Glomerular visceral epithelial cell (primary cell): ENCODE measurements around the gene SMLR1.
"Not testable (repeated sequence)": the region's sequence is repeated elsewhere in the genome, so short reads cannot be mapped to it uniquely, and the experiment has no call there.

ENCODE experiments used
- DNase-seq: peaks from one replicate; pipeline ENCODE4 v3.0.0-alpha.2; 2016; ENCODE audit errors: extremely low spot score

The SMLR1 gene

GRCh38 chr6:130827247-130828149 is at the start of gene SMLR1:
Gene SMLR1, plus strand, starts transcription at chr6:130827406. Its CDS starts 8 bp downstream, at chr6:130827414.
- DNase-seq: no peak

- peak; percentile 3 for DNase-seq
Observed at GRCh38 chr6:130778946-130779657, 48.1 kb upstream of the SMLR1 start.

GRCh38 chr6:130779658-130780033 is 47.6 kb upstream of the SMLR1 start:
- DNase-seq: no peak

GRCh38 chr6:130780122-130780521 is 47.1 kb upstream of the SMLR1 start:
- DNase-seq: no peak

- no peak for DNase-seq
Observed at GRCh38 chr6:130781557-130781956, 45.6 kb upstream of the SMLR1 start.

- DNase-seq: no peak
Observed at GRCh38 chr6:130783416-130784107, 43.6 kb upstream of the SMLR1 start.

- no peak for DNase-seq
Observed at GRCh38 chr6:130787726-130788500, 39.3 kb upstream of the SMLR1 start.

- DNase-seq: no peak
Observed at GRCh38 chr6:130788954-130789353, 38.3 kb upstream of the SMLR1 start.

GRCh38 chr6:130794010-130794697 is 33.1 kb upstream of the SMLR1 start:
- DNase-seq: no peak

- DNase-seq: no peak
Observed at GRCh38 chr6:130794738-130795137, 32.5 kb upstream of the SMLR1 start.

- DNase-seq: peak; percentile 48
Observed at GRCh38 chr6:130796313-130796905, 30.8 kb upstream of the SMLR1 start.

- DNase-seq: no peak
Observed at GRCh38 chr6:130797061-130797460, 30.1 kb upstream of the SMLR1 start.

GRCh38 chr6:130801368-130801767 is 25.8 kb upstream of the SMLR1 start:
- DNase-seq: not testable (repeated sequence)

- no peak for DNase-seq
Observed at GRCh38 chr6:130810307-130811030, 16.7 kb upstream of the SMLR1 start.

- no peak for DNase-seq
Observed at GRCh38 chr6:130811932-130812331, 15.3 kb upstream of the SMLR1 start.

GRCh38 chr6:130814506-130814905 is 12.7 kb upstream of the SMLR1 start:
- DNase-seq: no peak

- no peak for DNase-seq
Observed at GRCh38 chr6:130815200-130816071, 11.8 kb upstream of the SMLR1 start.

GRCh38 chr6:130822736-130823135 is 4.5 kb upstream of the SMLR1 start:
- DNase-seq: no peak
